Transverse colon (tissue), 4 donors: Measurements from ENCODE around the gene MYO7B. TPM values are rescaled to one million over a fixed set of nuclear protein-coding genes. Genes with fewer than 3 reads are reported as not detected.
A peak's percentile ranks its signal among the peaks of the same experiment; 100 is the strongest.

Experiments
- DNase-seq: peaks from one replicate; pipeline ENCODE4 v3.0.0-alpha.2; 2019
- H3K27ac ChIP-seq, 4 donors: fragments of 200-600 bp; sonication (generic); 2 replicates each; pipeline ENCODE4 v1.5.1; 2016 to 2018; ENCODE audit warnings: inconsistent platforms in 4 of 4
- H3K27me3 ChIP-seq: fragments of 200-600 bp; sonication (generic); 2 replicates; pipeline ENCODE4 v1.5.1; 2017; ENCODE audit warnings: inconsistent platforms
- H3K36me3 ChIP-seq, 4 donors: fragments of 200-600 bp; sonication (generic); 2 replicates each; pipeline ENCODE4 v1.5.1; 2017 to 2019; ENCODE audit warnings: inconsistent platforms in 4 of 4
- H3K4me1 ChIP-seq, 4 donors: fragments of 200-600 bp; sonication (generic); 2 replicates each; pipeline ENCODE4 v1.5.1; 2017 to 2020; ENCODE audit warnings: inconsistent platforms in 4 of 4
- H3K4me3 ChIP-seq, 4 donors: fragments of 200-600 bp; sonication (generic); 1 replicate in 1 of 4; 2 replicates in 3 of 4; pipeline versions ENCODE4 v1.5.1 to v1.6.1; 2017 to 2019; ENCODE audit warnings: inconsistent platforms in 4 of 4
- H3K9me3 ChIP-seq, 2 donors: fragments of 200-600 bp; sonication (generic); 2 replicates each; pipeline ENCODE4 v1.5.1; 2017 to 2019; ENCODE audit warnings: inconsistent platforms in 2 of 2
- CTCF ChIP-seq, 5 experiments: fragments of 200-600 bp in 3 of 5; fragments of 450-650 bp in 2 of 5; sonication (generic) in 3 of 5; IDR thresholded peaks; 1 replicate in 2 of 5; 2 replicates in 3 of 5; pipeline ENCODE4 v1.5.1; 2016 to 2017; ENCODE audit warnings: antibody characterized with exemption in 5 of 5, inconsistent platforms in 3 of 5, mild to moderate bottlenecking in 2 of 5, moderate library complexity in 1 of 5
- EP300 ChIP-seq: sonication (generic); formaldehyde crosslinking; IDR thresholded peaks from one replicate; pipeline ENCODE4 v1.6.1; 2017; ENCODE audit warnings: antibody characterized with exemption, low read depth
- POLR2A ChIP-seq: fragments of 450-650 bp; IDR thresholded peaks from one replicate; pipeline ENCODE4 v1.6.1; 2016; ENCODE audit warnings: antibody characterized with exemption, mild to moderate bottlenecking, moderate library complexity
- POLR2AphosphoS5 ChIP-seq, 3 donors: sonication (generic); formaldehyde crosslinking; IDR thresholded peaks; one replicate each; pipeline ENCODE4 v1.6.1; 2016; ENCODE audit warnings: antibody characterized with exemption in 3 of 3
- WGBS, 2 donors: methylation state at CpG; one replicate each; pipeline ENCODE4 v1.1.5; 2018; ENCODE audit warnings: low coverage in 1 of 2; 5-methylcytosine and 5-hydroxymethylcytosine counted together
- in situ Hi-C, 4 donors: fragments of 200-750 bp; cut with MboI; loops; one replicate each; pipeline versions ENCODE4 v1.15.0 to v1.15.1; 2017; ENCODE audit warnings: low sequenced_read_pairs in 3 of 4, low pct_ligation_motif_present in 1 of 4, low pct_unique_long_range_greater_than_20kb in 1 of 4
- intact Hi-C: fragments of 100-400 bp; cut with DNase I; formaldehyde crosslinking; loops from one replicate; pipeline ENCODE4 v1.15.1; 2023; ENCODE audit warnings: low total_unique reads
- total RNA-seq, 4 donors: library from RNA; depleted of rRNA; stranded (reverse); fragments of >200 nt; gene quantifications; one replicate each; pipeline ENCODE4 v1.1.0, GENCODE V29; 2016

The MYO7B gene
- total RNA-seq, 4 donors from 2014 or later: 242 to 637 (median 280) TPM

GRCh38 chr2:127650785-127651380, 115.4 kb downstream of the MYO7B start:
- Histone ChIP-seq H3K9me3 (no peaks in the 10 kb centered on the region), H3K27me3 (no peaks in the 10 kb centered on the region), H3K36me3 (no peaks in the 10 kb centered on the region), H3K27ac (peak overlapping the region; percentile 81 to 91 (median 86)), H3K4me3 (no peak overlapping the region), H3K4me1 (peaks cover 33 to 78% (median 59%) of the 10 kb centered on the region in 4 donors)
- no peak for DNase-seq
- TF ChIP-seq CTCF (IDR thresholded peaks at IDR 0.05): no peak
- peak; percentile 88 for TF ChIP-seq EP300
- peak; percentile 27 to 43 (median 33) for TF ChIP-seq POLR2AphosphoS5 (IDR thresholded peaks at IDR 0.05)
- TF ChIP-seq POLR2A: no peak
- in situ Hi-C loops: no loop called here
- intact Hi-C loops: no loop called here
- 76 to 81% methylated on average over 5 to 28 of the region's 28 CpGs for WGBS, 2 donors

DNA sequence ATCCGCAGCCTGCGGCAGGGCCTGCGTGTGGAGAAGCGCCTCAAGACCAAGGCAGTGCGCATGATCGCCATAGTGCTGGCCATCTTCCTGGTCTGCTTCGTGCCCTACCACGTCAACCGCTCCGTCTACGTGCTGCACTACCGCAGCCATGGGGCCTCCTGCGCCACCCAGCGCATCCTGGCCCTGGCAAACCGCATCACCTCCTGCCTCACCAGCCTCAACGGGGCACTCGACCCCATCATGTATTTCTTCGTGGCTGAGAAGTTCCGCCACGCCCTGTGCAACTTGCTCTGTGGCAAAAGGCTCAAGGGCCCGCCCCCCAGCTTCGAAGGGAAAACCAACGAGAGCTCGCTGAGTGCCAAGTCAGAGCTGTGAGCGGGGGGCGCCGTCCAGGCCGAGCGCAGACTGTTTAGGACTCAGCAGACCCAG, 115.9 kb downstream of the MYO7B start:
- DNase-seq: no peak
- intact Hi-C loops: no loop called here
- TF ChIP-seq POLR2A (no peak), POLR2AphosphoS5 (IDR thresholded peaks at IDR 0.05) (no peak), CTCF (IDR thresholded peaks at IDR 0.05) (no peak), EP300 (no peak)
- Histone ChIP-seq H3K4me3 (no peak overlapping the region), H3K4me1 (peaks cover 33 to 74% (median 59%) of the 10 kb centered on the region in 4 donors), H3K36me3 (no peaks in the 10 kb centered on the region), H3K9me3 (no peaks in the 10 kb centered on the region), H3K27ac (peak overlapping the region; percentile 81 to 91 (median 86)), H3K27me3 (no peaks in the 10 kb centered on the region)
- 93% methylated on average over 28 of the region's 29 CpGs; no CpG with 5 or more reads in 1 of the 2 donors for WGBS, 2 donors
- in situ Hi-C loops: no loop called here

GRCh38 chr2:127651971-127652550, 116.6 kb downstream of the MYO7B start:
- 60 to 71% methylated on average over 6 to 14 of the region's 14 CpGs for whole genome bisulfite sequencing, 2 donors
- in situ Hi-C loops (no loop called here), intact Hi-C loops (no loop called here)
- Histone ChIP-seq H3K4me1 (peaks cover 33 to 73% (median 55%) of the 10 kb centered on the region in 4 donors), H3K27ac (peak overlapping the region; percentile 81 to 91 (median 86)), H3K36me3 (no peaks in the 10 kb centered on the region), H3K9me3 (no peaks in the 10 kb centered on the region), H3K27me3 (no peaks in the 10 kb centered on the region), H3K4me3 (no peak overlapping the region)
- no peak for TF ChIP-seq CTCF (IDR thresholded peaks at IDR 0.05)
- peak; percentile 82 to 93 (median 85) for TF ChIP-seq POLR2AphosphoS5 (IDR thresholded peaks at IDR 0.05)
- TF ChIP-seq POLR2A: no peak
- peak; percentile 96 for TF ChIP-seq EP300
- peak; percentile 71 for DNase-seq

GRCh38 chr2:127652786-127653357, 117.4 kb downstream of the MYO7B start:
- H3K27ac ChIP-seq: peak overlapping the region; percentile 81 to 91 (median 86)
- no peak for TF ChIP-seq POLR2A
- DNase-seq: no peak
- H3K9me3 ChIP-seq: no peaks in the 10 kb centered on the region
- H3K36me3 ChIP-seq: no peaks in the 10 kb centered on the region
- H3K4me1 ChIP-seq: peaks cover 38 to 68% (median 54%) of the 10 kb centered on the region in 4 donors
- H3K27me3 ChIP-seq: no peaks in the 10 kb centered on the region
- 76% methylated on average over 23 of the region's 25 CpGs; no CpG with 5 or more reads in 1 of the 2 donors for WGBS, 2 donors
- in situ Hi-C loops (no loop called here), intact Hi-C loops (no loop called here)
- no peak overlapping the region for H3K4me3 ChIP-seq
